Stimulated activated CD4-positive, alpha-beta T cell treated with anti-CD3 and anti-CD28 coated beads, TNF-alpha, amount 100 ng/mL, for 4 hours (primary cell): ENCODE measurements around the gene BRSK1.

Source experiments
- DNase-seq, 3 experiments: peaks; one replicate each; pipeline ENCODE4 v3.0.0-alpha.2; 2020; ENCODE audit warnings: low read depth in 3 of 3

The BRSK1 gene

DNA sequence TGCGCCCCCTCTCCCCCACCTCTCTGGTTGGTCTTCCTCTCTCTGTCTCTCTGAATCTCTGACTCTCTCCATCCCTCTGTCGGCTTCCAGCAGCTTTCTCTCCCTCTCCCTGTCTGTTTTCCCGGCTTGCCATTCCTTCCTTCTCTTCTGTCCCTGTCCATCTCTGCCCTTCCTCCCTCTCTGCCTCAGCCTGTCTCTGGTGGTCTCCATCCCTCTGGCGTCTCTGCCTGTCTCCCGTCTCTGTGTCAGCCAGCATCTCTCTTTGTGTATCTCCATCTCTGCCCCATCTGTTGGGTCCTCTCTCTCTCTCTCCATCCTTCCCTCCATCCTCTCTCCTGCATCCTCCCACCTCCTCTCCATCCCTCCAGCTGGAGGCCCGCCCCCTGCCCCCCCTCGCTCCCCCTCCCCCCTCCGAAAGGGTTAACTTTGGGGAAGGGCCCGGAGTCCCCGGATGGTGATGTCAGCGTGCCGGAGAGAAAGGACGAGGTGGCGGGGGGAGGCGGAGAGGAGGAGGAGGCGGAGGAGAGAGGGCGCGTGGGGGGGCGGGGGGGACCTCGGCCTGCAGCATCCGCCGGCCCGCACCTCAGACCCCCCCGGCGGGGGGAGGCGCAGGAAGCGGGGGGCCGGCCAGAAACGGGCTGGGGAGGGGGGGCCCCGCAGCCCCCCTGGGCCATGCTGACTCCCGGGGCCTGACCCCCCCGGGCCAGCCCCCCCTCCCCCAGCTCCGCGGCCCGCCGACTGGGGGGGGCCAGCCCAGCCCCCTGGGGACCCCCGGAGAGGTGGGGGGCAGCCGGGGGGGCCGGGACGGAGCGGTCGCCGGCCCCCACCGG is at the start of gene BRSK1:
Gene BRSK1 (plus strand): TSS at position 450 of the 830 bp plus-strand sequence. CDS start 446 bp downstream, outside the sequence.
- DNase-seq = peak in 2 of 3 experiments; percentile 38 to 50

DNA sequence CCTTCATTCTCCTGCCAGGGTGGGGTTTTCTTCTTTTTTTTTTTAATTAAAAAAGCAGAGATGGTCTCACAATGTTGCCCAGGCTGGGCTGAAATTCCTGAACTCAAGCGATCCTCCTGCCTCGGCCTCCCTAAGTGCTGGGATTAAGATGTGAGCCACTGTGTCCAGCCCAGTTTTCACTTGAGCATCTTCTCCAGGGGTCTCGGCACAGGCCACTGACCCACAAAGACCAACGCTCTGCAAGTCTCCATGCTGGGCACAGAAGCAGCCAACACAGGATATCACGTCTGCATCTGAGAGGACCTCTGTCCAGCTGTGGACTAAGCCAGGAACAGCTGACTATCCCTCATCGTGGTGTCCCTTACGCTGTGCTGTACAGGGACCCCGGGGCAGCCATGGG is 45.8 kb upstream of the BRSK1 start:
- no peak for DNase-seq

DNA sequence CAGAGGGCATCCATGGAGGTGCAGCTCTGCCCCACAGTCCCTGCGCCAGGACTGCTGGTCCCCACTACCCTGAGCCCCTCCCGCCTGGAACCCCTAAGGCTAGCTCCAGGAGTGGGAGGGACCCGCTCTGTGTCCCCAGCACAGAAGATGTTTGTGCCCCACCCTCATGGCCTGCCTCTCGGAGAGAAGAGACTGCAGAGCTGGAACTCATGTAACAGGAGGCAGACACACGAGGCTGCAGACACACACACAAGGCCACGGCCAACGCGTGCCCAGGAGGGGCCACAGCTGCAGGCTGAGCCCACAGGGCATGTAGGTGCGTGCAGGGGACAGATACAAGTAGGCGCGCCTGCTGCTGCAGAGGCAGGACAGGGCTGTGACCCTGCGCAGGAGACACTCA is 44.8 kb upstream of the BRSK1 start:
- no peak for DNase-seq

DNA sequence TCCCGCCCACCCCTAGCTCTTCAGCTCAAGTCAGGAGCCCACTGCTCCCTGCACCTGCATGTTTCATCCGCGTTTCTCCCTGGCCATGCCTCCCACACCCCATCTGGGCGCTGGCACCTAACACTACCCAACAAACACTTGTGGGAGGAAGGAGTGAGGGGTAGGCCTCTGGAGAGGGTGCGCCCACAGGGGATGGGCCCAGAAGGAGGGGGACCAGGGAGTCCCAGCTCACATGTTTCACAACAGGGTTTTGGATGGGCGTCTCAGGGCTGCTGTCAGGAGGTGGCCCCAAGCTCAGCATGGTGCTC is 43.1 kb upstream of the BRSK1 start:
- no peak for DNase-seq

DNA sequence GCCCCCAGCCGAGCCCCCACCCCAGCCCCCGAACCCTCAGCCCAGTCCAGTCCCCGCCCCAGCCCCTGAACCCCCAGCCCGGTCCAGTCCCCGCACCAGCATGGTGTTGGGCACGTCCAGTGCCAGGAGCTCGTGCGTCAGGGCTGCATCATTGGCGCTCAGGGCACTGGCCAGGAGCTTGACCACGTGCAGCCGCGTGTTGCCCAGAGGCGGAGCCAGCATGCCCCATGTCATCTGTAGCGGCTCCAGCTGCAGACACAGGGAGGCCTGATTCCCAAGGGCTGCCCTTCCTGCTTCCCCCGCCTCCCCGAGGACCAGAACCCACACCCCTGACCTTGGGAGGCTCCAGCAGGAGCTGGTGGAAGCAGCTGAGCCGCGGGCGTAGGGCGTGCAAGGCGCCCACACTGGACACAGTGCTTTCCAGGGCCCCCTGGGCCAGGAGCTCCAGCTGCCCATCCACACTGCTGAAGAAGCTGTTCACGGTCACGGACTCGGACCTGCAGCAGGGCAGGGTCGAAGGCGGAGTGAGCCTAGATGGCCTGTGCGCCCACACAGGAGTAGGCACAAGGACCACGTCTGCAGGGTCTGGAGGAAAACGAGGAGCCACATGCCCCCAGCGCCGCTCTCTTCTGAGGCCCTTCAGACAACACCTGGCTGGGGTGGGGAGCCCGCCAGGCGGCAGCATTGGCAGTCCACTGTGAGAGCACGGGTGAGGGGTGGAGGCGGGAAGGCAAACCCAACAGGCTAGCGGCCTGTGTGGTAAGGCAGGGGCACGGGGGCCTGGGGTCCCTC is 42.5 kb upstream of the BRSK1 start:
- DNase-seq = no peak

DNA sequence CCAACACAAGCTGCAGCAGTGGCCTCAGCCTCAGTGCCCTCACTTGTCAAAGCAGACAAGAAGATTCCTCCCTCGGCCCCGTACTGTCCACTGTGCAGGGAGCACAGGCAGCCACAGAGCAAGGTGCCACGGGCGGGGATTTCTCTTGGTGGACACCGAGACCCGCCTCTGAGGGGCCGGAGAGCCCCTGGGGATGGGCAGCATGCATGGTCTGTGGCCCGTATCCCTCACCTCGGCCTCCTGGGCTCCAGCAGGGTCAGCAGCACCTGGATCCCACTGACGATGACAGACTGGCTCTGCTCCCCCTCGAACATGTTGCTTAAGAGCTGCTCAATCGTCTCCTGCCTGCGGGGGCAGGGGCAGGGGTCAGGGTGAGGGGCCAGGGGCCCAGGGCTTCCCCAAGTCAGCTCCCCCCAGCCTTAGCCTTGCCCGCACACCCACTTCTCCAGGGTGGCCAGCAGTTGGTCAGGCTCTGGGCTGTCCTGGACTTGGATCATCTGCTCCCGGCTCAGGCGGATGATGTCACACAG is 41.8 kb upstream of the BRSK1 start:
- DNase-seq = no peak

DNA sequence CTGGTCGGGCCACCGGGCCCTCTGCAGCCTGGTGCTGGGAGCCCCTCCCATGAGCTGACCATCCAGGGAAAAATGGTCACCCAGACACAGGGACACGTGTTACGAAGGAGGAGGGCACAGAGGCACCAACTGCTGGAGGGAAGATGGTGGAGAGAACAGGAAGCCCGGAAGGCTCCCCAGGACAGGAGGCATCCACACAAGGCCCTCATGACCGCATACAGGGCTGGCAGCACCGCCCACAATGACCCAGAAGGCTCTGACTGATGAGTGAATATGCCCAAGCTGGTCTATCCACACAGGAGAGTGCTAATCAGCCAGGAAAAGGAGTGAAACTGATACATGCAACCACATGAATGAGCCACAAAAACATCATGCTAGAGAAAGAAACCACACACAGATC is 41.3 kb upstream of the BRSK1 start:
- no peak for DNase-seq

DNA sequence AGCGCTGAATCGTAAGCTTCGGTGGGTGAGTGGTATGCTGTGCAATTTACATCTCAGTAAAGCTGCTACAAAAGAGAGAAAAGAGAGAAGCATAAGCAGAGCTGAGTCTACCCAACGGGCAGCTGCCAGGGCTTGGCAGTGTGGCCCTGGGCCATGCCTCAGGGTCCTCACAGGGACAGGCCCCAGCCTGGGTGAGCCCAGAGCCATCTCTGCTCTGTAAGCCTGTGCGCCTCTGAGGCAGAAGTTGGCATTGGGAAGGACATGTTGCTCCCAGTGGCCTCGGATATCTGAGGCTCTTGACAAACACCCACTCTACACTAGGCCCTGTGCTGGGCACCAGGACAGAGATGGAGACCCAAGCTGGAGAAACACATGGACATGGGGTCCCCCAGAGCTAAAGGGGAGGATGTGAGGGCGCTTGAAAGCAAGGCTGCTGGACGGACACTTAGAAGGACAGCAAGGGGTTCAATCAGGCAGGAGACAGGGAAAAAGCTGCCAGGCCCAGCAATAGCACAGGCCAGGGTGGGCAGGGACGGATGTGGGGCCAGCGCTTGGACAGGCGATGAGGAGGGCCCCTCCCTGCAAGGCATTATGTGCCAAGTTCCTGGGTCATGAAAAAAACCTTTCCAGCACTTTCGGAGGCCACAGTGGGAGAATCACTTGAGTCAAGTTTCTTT is 39.7 kb upstream of the BRSK1 start:
- no peak for DNase-seq

DNA sequence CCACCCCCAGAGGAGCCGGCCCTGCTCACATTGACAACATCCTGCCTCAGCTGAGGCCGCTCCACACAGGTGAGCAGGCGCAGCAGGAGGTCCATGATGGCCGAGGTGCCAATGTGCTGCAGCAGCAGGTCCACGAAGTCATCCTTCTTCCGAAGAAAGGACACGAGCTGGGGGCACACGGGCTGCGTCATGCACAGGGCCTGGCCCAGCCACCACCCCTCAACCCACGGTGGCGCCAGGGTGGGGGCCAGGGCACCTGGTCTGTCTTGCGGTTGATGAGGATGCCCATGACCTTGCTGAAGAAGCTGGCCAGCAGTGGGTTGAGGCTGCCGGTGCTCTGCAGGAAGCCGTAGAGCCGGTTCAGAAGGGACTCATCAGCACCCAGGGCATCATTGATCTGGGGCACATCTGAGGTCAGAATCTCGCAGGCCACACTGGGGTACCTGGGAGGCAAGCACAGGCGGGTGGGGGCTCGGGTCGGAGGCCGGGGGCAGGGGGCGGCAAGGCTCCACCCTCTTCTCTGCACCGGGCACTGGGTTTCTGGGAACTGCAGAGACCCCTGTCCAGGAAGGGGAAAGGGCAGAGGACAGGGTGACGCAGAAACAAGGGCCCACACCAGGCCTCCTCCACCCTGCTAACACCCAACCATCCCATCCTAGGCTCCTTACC is 38.4 kb upstream of the BRSK1 start:
- no peak for DNase-seq

DNA sequence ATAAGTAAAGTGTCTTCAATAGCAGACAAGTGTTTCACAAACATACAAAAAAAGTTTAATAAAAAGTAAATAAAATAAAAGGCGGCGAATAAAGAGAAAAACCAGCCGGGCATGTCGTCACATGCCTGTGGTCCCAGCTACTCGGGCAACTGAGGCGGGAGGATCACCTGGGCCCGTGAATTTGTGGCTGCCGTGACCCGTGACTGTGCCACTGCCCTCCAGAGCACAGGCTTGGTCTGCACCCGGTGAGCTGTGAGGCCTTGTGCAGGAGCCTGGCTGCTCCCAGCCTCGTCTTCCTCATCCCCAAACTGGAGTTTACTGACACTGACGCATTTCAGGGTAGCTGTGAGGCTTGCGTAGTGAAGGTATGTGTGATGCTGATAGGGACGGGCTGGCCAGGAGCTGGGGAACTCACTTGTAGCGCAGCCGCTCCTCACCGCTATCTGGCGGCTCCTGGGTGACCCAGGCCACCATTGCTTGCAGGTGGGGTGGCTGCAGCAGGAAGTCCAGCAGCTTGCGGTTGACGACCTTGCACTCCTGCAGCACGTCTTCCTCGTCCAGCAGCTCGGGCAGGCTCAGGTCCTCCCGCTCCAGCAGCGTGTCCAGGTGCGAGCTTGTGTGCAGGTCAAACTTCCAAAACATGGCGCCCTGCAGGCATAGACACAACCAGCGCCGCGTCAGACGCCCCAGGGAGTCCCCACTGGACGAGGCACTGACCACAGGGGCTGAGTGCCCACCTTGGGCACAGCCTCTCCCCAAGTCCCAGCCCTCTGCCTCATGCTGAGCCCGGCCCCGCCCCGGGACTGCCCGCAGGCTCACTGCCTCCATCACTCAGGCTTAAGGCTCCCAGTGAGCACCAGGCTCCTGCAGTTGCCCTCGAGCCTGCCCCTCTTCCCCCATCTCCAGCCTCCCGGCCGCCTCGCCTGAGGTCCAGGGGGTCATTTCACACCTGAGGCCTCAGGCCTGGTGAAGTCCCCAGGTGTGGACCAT is 37.0 kb upstream of the BRSK1 start:
- no peak for DNase-seq

DNA sequence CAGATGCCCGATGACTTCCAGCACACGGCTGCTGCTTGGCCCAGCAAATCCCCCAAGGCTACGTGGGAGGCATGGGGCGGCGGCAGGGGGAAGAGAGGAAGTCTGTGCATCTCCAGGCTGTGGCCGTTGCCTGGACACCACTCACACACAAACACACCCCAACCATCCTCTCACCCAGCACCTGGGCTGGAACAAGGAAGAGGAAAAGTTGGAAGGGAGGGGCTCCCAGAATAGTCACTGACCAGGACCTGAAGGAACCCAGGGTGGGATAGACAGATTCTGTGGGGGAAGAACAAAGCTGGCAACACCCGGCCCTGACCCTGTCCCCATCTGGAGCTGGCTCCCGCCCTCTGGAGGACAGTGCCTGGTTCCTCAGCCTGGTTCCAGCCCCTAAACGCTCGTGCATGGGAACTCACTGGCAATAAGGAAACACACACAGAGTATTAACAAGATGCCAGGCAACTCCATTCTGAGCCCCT is 36.1 kb upstream of the BRSK1 start:
- DNase-seq = no peak

DNA sequence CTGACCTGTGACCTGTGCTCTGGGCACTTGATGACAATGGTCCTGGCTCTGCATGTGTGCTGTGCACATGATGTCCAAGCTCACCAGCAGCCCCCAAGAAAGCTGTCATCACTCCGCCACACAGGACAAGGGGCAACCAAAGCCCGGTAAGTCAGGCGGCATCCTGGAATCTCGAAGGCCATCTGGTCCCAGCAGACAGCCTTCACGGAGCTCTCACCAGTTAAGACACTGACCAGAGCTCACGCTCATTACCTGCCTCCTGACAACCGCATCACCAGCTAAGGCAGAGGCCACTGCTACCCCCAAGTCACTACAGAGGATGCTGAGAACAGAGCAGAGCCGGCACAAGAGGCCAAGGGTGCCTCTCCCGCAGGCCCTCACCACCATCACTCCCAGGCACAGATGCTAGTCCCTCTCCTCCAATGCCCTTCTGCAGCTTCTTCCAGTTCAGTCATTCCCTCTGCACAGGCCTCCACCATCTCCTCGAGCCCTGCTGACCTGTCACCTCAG is 35.6 kb upstream of the BRSK1 start:
- no peak for DNase-seq

DNA sequence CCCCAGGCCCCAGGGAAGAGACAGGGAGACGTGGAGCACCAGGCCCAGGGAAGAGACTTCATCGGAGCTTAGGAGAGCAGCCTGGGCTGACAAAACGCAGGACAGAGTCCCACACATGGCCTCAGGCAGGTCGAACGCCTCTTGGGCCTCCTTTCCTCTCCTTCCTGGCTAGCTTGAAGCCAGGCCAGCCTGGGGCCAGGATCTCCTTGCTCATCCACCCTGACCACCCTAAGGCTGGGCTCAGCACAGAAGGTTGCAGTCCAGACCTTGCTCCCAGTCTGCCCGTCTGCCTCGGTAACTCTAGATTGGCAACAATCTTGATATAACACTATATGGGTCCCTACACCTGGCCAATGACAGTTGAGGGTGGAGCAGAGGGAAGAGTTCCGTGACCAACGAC is 35.1 kb upstream of the BRSK1 start:
- DNase-seq = no peak

DNA sequence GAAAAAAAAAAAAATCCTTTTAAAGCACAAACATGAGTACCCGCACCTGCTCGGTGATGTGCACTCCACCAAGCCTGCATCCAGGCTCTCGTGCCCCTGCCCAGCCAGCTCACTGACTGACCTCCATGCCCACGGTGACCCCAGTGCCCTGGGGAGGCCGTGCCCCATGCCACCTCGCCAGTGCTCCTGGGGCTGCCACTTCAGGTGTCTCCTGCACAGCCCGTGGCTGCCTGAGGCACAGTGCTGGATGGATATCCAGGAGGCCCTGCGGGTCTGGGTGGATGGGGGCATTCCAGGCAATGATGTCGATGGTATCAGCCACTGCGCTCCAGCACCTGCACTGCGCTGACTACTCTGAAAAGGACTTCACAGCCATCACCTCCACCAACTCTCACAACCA is 34.0 kb upstream of the BRSK1 start:
- DNase-seq = no peak

DNA sequence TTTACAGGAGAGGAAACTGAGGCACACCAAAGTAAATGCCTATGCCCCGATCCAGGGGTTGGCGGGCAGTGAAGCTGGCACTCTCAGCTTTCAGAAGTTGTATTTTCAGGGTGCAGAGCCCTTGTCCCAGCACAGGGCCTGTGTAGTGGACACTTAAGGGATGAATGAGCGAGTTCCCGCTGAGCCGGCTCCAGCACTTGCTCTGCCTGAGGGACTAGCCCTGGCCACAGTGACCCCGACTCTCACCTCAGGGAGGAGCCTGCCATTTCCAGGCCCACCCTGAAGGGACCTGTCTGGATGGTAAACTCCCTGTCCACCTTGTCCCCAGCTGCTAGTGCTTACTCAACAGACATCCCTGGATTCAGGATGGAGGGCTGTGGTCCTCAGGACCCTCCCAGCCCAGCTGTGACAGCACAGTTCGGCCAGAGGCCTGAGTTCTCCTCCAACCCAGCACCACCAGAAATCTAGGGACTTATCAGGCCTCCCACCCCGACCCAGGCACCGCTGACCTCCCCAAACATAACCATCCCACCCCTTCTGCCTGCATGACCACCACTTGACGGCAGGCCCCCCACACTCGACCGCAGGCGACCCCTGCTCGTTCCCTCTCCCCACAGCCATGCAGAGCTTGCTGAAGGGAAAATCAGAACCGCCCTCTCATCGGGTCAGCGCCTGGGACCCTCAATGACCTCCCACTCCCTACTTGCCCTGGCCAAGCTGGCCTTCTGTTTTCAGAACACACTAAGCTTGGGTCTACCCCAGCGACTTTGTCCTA is 33.3 kb upstream of the BRSK1 start:
- no peak for DNase-seq

DNA sequence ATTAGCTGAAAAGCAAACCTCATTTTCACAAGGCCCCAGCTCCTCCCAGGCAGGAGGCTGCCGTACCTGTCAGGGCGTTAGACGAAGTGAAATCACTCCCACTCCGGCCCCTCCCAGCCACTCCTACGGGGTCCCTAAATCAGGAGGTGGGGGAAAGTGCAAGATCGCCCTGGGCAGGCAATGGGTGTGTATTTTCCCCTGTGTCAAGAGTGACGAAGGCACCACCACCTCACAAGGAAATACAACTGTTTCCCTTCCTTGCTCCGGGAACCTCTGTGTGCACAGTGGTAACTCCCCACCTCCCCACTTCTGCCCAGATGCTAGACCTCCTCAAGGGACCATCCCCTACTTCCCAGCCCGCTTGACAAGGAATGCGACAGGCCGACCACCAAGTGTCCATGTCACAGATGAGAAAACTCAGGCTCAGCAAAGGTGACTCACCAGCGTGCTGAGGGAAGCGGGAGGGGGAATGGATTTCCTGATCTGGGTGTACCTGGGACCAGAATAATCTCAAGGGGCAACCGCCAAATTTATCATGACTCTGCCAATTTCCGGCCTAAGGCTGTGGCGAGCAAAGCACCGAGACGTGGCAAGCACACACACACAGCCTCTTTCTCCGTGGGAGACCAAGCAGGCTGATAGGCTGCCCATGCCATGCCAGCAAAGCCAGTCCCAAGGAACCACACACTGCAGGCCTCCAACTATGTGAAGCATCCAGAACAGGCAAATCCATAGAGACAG is 32.3 kb upstream of the BRSK1 start:
- DNase-seq = no peak

DNA sequence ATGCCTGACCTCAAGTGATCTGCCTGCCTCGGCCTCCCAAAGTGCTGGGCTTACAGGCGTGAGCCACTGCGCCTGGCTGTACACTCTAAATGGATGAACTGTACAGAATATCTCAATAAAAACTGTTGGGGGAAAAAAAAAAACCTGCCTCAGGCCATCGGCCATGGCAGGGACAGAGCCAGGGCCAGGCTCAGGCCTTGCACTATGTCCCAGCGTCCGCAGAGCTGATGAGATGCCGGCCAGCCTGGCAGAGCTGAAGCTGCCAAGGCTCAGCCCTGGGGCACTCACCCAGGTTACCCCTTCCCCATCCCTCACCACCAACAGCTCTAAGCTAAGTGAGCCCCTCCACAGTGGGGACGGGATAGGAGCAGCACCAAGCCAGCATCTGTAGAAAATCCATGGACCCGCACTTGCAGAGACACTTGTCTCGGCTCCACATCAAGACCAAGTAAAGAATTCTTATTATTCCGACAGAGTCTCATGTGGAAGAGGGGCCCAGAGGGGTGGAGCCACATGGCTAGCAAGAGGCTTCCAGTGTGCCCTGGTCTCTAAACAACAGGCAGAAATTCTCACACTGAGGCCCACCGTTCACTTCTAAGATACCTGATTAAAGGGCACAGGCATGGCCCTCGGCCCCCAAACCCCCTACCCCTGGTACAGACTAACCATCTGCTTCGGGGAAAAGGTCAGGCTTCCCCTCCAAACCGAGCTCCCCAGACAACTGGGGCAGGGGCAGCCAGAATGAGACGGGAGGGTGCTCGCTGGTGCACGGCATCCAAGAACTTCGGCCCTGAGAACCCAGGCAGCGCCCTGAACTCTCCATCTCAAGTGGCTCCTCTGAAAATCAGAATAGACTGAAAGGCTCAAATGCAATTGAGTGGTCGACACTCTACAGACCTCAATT is 30.8 kb upstream of the BRSK1 start:
- DNase-seq = no peak
